BJ (cell line): ENCODE results near the gene SUN1. TPM values are rescaled to one million over a fixed set of nuclear protein-coding genes. Genes with fewer than 3 reads are reported as not detected.
A peak's percentile ranks its signal among the peaks of the same experiment; 100 is the strongest.

Experiments
- CTCF ChIA-PET: fragments of 350-600 bp; formaldehyde crosslinking; extraction: SDS; loops from one replicate; lab custom pipeline; 2021; ENCODE audit warnings: antibody characterized with exemption, inconsistent platforms; lab: Yijun Ruan, JAX
- POLR2A ChIA-PET: fragments of 300-600 bp; sonication (Branson Sonifier 250); formaldehyde crosslinking; extraction: SDS; loops from one replicate; lab custom pipeline; 2021; ENCODE audit warnings: antibody characterized with exemption; lab: Charles Lee
- DNase-seq: peaks from one replicate; pipeline ENCODE4 v3.0.0-alpha.2; 2011; ENCODE audit warnings: low read depth
- H3K27me3 ChIP-seq: 2 replicates; pipeline ENCODE4 v1.6.0; 2011; ENCODE audit warnings: low read length; ENCODE audit not compliant: control insufficient read depth, insufficient read depth
- H3K36me3 ChIP-seq: 2 replicates; pipeline ENCODE4 v1.5.1; 2011; ENCODE audit warnings: low read length; ENCODE audit not compliant: control insufficient read depth, insufficient read depth
- H3K4me3 ChIP-seq: 2 replicates; pipeline ENCODE4 v1.5.1; 2011; ENCODE audit warnings: low read depth, mild to moderate bottlenecking, control low read depth, low read length
- polyA plus RNA-seq: library from polyadenylated mRNA; depleted of rRNA; stranded (reverse); fragments of >200 nt; gene quantifications from 2 replicates; pipeline ENCODE4 v1.2.3, GENCODE V29; 2011
- TF ChIP-seq, protein P1 (sequence below): IDR thresholded peaks from 2 replicates; pipeline ENCODE4 v1.5.1; 2011; ENCODE audit warnings: low read depth, mild to moderate bottlenecking, control low read depth, inconsistent platforms, low read length, moderate library complexity; ENCODE audit not compliant: insufficient read depth

The SUN1 gene
- polyA plus RNA-seq, 1 experiment, result 222 TPM

DNA sequence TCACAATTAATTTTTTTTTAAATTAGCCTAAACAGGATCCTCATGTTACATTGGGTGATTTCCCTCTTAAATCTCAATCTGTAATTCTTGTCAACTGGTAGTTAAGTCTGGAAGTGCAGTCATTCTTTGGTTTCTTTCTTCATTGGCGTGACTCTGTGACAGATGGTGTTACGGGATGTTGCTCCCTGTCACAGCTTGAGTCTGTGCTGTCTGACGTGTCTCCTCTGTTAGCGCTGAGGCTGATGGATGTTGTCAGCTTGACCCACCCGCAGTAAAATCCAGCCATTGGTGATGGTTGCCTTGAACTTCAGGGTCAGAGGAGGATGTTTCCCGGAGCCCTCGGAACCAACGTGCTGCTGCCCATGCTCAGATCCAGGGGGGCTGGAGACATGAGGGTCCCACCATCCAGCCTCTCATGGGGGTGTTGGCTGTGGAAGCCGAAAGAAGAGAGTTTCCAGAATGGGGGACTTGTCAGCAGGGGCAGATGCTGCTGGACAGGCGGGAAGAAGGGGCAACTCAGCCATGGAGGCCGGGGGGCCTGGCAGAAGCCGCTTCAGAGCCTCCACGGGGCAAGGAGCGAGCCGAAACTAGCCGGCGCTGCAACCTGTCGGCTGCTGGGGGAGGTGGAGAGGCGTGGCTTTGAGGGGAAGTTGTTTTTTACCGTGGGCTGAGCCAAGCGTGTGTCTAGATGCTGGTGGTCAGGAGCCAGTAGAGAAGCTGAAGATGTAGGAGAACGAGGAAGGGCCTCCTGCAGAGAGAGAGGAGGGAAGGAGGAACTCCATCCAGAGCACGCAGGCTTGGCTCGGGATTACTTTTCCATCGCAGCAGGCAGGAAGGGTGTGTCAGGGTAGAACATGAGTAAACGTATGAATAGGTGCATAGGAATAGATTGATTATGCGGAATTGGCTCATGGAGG, 3.5 kb downstream of the SUN1 start:
- no peak for DNase-seq
- POLR2A ChIA-PET, result no interaction called here
- Histone ChIP-seq H3K36me3 (peaks cover 9% of the 10 kb centered on the region), H3K27me3 (no peaks in the 10 kb centered on the region), H3K4me3 (no peak overlapping the region)
- TF ChIP-seq, protein P1, sequence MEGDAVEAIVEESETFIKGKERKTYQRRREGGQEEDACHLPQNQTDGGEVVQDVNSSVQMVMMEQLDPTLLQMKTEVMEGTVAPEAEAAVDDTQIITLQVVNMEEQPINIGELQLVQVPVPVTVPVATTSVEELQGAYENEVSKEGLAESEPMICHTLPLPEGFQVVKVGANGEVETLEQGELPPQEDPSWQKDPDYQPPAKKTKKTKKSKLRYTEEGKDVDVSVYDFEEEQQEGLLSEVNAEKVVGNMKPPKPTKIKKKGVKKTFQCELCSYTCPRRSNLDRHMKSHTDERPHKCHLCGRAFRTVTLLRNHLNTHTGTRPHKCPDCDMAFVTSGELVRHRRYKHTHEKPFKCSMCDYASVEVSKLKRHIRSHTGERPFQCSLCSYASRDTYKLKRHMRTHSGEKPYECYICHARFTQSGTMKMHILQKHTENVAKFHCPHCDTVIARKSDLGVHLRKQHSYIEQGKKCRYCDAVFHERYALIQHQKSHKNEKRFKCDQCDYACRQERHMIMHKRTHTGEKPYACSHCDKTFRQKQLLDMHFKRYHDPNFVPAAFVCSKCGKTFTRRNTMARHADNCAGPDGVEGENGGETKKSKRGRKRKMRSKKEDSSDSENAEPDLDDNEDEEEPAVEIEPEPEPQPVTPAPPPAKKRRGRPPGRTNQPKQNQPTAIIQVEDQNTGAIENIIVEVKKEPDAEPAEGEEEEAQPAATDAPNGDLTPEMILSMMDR, result no peak
- CTCF ChIA-PET, result interaction anchor here (0.6 to 2.0 kb wide), 10 partner anchors 9 to 50 kb away, joined by 3 to 7 read pairs (median 3); no protein-coding TSS in a partner anchor

DNA sequence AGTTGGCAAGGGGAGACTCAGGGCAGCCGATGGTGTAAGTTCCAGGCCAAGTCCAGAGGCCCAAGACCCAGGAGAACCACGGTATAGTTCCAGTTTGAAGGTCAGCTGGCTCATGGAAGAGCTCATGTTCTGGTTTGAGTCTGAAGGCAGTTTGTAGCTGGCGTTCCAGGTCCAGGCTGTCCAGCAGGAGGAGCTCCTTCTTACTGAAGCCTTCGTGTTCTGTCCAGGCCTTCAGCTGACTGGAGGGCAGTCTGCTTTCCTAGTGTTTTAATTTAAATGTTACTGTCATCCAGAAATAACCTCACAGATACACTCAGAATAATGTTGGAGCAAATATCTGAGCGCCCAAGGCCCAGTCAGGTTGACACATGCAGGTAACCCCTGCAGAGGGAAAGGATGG, 4.2 kb downstream of the SUN1 start:
- no peak for DNase-seq
- Histone ChIP-seq H3K36me3 (peaks cover 9% of the 10 kb centered on the region), H3K27me3 (no peaks in the 10 kb centered on the region), H3K4me3 (no peak overlapping the region)
- ChIA-PET POLR2A (no interaction called here), CTCF (interaction anchor here (0.6 to 2.0 kb wide), 11 partner anchors 8 to 50 kb away, joined by 3 to 7 read pairs (median 3); no protein-coding TSS in a partner anchor)
- TF ChIP-seq, protein P1, result peak; percentile 65

- Histone ChIP-seq H3K36me3 (peaks cover 9% of the 10 kb centered on the region), H3K27me3 (no peaks in the 10 kb centered on the region), H3K4me3 (no peak overlapping the region)
- POLR2A ChIA-PET, result no interaction called here
- DNase-seq, result no peak
- CTCF ChIA-PET, result interaction anchor here (0.8 to 2.0 kb wide), 9 partner anchors 8 to 50 kb away, joined by 3 to 7 read pairs (median 3); no protein-coding TSS in a partner anchor
- TF ChIP-seq, protein P1, result no peak
These were observed 4.7 kb downstream of the SUN1 start for GRCh38 chr7:837001-837400.

GRCh38 chr7:840001-840600, 7.8 kb downstream of the SUN1 start:
- ChIA-PET POLR2A (no interaction called here), CTCF (interaction anchor here (0.6 to 1.1 kb wide), 2 partner anchors 8 to 72 kb away, joined by 3 read pairs; no protein-coding TSS in a partner anchor)
- H3K36me3 ChIP-seq, result peaks cover 18% of the 10 kb centered on the region
- H3K27me3 ChIP-seq, result no peaks in the 10 kb centered on the region
- H3K4me3 ChIP-seq, result no peak overlapping the region
- no peak for DNase-seq
- TF ChIP-seq, protein P1, result no peak

GRCh38 chr7:841943-842342, 9.7 kb downstream of the SUN1 start:
- Histone ChIP-seq H3K4me3 (no peak overlapping the region), H3K27me3 (no peaks in the 10 kb centered on the region), H3K36me3 (peaks cover 15% of the 10 kb centered on the region)
- POLR2A ChIA-PET, result interaction anchor here (0.7 kb wide), 1 partner anchor 44 kb away, joined by 5 read pairs; no protein-coding TSS in a partner anchor
- CTCF ChIA-PET, result interaction anchor here (1.2 to 1.9 kb wide), 4 partner anchors 9 to 31 kb away, joined by 3 to 7 read pairs (median 6); partner anchors contain the start of gene SUN1
- TF ChIP-seq, protein P1, result no peak
- DNase-seq, result no peak
